MV-4-11 (cell line): Measurements from ENCODE around the gene CEP290.
"Not testable (repeated sequence)": the region's sequence is repeated elsewhere in the genome, so short reads cannot be mapped to it uniquely, and the experiment has no call there.

Experiments used
- DNase-seq: peaks from one replicate; lab custom pipeline; 2025; lab: John Stamatoyannopoulos, UW

Gene CEP290

DNA sequence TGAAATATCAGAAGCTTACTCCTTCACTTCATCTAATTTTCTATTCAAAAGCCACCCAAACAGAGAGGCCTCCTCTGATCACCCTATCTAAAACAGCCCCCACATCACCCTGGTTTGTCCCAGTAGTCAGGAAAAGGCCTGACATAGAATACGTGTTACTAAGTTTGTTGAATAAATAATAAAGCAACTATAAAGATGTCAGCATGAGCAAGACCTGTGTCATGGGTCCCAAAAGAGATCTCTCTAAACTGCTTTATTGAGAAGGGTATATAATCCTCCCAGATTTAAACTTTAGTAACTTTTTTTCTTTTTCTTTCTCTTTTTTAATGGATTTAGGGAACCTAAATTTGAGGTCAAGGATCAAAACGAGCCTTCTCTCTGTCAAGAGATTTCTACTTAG lies 85.3 kb downstream of the CEP290 start:
- no peak for DNase-seq

DNA sequence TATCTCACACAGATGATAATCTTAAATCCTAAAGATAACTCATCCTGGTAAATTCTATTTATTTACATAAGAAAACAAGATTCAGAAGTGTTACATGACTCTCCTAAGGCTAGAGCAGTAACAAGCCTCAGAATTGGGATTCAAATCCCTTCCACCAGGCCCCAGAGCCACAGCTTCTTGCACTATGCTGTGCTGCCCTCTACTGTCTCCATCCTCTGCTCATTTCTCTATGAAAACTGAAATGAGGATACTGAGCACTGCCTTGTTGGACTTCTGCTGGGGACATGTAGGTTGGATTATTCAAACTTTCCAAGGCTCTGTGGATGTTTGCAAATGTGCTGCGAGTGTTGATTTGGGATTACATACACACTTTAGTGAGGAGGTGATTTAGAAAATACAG lies 89.2 kb downstream of the CEP290 start:
- DNase-seq: peak; percentile 38

DNA sequence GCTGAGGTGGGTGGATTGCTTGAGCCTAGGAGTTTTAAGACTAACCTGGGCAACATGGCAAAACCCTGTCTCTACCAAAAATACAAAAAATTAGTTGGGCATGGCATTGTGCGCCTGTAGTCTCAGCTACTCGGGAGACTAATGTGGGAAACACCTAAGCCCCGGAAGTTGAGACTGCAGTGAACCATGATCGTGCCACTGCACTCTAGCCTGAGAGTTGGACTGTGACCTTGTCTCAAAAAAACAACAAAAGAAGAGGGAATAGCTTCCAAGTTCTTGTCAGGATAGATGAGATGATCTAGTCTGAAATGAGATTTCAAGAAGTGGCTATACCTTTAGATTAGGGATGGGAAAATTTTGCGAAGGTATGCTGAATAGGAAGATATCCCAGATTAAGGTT lies 97.9 kb downstream of the CEP290 start:
- DNase-seq: no peak

DNA sequence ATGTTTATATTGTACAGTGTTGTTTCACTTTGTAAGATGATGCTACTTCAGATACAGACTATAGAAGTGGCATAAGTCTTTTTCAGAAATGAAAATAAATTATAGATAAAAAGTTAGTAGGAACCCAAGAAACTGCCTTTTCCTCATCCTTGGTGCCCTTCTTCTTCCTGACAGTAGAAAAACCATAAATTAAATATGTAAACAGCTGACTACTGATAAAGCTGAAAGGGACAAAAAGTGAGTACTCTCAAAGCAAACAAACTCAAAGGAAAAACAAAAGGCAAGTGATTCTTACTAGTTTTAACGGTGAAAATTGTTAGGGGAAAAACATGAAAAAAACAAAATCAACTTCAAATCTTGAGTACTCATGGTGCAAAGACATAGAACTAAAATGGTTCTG lies 104.1 kb downstream of the CEP290 start:
- no peak for DNase-seq

DNA sequence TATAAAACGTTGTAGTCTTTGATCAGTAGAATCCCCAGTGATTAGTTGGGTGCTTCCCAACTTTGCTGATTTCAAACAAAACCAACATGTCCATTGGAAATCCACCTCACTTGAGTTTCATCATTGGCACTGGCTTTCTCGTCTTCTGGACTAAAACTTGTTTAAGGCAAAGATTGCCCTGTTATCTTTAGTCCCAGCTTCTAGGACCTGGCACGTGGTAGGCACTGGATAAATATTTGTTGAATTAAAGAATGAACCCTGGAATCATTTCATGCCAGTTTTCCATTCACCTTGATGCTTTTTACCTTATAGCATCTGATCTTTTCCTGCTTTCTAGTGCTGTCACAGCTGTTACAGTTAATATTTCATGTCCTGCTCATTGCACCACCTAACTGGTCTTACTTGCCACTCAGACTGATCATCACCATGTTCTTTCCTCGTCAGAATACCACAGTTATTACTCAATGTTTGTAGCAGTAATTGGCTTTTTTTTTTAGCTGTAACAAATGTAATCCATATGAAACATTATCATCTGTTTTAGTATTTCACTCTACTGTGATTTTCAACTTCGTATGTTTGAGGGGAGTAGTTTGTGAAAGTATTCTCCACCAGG lies 105.4 kb downstream of the CEP290 start:
- DNase-seq: peak; percentile 61

DNA sequence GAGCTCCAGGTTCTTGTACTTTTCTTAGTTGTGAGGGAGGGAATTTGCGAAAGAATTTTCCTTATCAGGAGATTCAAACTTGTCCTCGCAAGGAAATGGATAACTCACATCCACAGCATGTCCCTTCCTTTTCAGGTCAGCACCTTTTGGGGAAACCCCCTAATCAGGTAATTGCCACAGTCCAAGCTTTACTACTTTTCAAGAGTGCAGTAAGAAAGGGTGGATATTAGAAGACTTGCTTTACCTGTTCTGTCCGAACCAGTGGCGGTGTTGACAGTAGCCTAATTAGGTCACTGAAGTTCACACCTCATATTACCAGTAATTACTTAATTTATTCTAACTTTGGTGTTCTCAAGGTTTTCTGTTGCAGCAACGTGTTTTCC lies 106.0 kb downstream of the CEP290 start:
- no peak for DNase-seq

DNA sequence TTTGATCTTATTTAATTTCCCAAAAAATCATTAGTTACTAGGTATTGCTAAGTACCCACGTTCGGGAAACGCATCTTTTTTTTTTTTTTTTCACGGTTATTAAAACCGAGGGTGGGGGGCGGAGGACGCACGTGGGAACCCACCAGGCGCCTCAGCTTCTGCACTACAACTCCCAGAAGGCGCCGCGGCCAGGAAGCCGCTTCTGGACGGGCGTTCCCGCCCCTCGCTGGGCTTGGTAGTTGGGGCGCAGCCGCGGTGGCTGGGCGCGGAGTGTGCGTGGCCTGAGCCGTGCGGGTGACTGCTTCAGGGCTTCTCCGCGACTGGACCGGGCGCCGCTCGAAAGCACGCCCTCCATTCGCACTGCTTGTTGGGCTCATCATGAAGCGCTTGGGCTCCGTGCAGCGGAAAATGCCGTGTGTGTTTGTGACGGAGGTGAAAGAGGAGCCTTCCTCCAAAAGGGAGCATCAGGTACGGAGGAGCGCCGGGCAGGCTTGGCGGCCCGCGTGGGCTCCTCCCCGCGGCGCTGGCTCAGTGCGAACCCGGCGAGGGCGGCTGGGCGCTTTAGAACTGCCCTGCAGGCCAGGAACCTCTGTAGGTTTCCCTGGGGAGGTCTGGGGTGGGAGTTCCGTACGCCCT lies 106.5 kb downstream of the CEP290 start:
- peak; percentile 77 for DNase-seq

DNA sequence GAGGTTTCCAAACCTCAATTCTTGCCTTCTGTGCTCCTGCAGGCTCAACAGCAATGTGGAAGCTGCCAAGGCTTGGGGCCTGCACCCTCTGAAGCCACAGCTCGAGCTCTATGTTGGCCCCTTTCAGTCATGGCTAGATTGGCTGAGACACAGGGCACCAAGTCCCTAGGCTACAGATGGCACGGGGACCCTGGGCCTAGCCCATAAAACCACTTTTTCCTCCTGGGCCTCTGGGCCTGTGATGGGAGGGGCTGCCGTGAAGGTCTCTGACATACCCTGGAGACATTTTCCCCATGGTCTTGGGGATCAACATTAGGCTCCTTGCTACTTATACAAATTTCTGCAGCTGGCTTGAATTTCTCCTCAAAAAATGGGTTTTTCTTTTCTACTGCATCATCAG lies 110.7 kb downstream of the CEP290 start:
- not testable (repeated sequence) for DNase-seq

DNA sequence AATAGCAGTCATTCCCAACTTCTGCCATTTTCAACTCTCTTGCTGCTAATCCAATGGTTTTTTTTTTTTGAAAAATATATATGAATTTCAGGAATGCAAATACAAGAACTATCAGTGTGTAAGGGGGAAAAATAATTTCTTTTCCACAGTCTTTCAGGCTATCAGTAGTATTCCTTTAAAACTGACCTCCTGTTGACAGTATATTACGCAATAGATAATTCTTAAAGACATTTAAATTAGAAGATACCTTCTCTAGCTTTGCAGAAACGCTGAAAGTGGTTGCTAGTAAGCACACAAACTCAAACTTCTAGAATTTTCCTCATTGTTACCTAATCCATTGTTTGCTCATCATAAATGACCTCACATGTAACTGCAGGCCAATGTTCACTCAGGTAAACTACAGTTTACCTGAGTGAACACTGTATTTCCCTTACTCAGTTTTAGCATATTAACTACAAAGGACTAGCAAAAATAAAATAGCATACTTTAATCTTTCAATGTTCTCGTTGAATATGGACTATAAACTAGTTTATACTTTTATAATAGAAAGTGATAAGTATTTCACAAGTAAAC lies 112.7 kb downstream of the CEP290 start, which contains the start of gene C12orf50:
TSS of gene C12orf50 (minus strand) at position 309 of the 573 bp plus-strand sequence. CDS start 2,439 bp downstream, outside the sequence.
- no peak for DNase-seq

DNA sequence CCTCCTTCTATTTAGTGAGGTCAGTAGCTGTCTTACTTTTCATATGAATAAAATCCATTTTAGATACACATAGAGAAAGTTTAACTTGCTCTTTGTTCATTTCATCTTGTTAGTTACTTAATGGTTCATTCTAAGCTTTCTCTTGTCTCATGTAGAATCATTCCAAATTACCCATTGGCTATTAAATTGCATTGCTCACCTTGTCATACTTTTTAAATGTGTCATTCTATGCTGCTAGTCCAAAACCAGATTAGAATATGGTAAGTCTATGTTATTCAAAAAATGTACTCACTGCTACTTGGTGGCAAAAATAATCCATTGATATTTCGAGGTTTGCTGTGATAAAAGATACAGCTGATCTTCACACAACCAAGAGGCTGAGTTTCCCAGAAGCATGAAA lies 115.7 kb downstream of the CEP290 start:
- DNase-seq: no peak

DNA sequence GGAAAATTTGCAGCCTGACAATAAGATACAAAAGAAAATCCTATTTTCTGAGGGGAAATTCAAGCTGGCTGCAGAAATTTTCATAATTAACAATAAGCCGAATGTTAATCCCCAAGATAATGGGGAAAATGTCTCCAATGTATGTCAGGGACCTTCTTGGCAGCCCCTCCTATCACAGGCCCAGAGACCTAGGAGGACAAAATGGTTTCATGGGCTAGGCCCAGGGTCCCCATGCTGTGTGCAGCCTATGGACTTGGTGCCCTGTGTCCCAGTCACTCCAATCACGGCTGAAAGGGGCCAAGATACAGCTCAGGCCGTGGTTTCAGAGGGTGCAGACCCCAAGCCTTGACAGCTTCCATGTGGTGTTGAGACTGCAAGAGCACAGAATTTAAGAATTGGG lies 123.9 kb downstream of the CEP290 start:
- DNase-seq: no peak

DNA sequence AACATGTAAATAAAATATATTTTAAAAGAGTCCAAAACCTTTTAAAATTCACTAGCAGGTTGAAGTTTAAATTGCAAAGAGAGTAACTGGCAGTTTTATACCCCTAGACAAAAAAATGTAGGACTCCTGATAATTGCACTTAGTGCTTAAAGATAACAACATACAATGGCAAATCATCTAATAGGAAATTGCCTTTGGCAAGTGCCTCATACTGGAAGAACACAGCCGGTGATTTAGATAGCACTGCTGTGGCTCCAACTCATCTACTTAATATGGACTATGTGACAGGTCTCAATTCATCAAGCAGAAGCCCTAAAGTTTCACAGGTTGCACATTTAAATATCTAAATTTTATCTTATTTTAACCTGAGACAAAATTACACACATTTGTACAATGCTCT lies 126.1 kb downstream of the CEP290 start:
- DNase-seq: no peak

DNA sequence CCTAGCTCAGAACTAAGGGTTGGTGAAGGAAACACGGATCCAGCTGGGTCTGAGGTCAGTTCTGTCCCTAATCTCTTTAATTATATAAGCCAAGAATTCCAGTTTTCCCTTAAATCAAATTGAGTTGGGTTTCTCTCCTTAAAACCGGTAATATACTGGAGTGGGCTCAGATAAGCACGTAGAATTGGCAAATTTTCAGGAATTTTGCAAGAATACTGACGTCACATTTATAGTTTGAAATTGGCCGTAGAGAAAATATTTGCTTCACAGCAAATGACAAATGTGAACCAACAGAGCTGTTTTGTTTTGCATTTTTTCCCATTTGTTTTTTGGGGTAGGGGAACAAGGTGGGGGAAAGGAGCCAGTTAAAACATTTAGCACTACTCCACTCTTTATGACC lies 130.1 kb downstream of the CEP290 start:
- no peak for DNase-seq

DNA sequence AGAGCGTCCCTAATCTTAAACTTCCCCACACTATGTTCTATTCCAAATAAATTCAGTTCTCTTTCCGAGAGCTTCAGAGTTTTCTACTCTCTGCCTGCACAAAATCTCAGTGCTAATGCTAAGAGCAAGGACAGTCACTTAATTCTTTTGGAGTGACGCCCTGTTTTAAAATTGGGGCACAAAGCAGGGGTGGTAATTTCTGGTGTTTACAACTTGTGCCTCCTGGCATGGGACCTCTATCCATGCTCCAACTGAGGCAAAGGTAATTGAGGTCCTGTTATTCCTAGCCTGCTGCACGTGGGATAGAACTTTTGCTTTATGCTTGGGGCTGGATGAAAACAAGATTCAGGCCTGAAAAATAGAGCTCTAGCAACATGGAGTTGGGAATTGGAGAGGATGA lies 135.5 kb downstream of the CEP290 start:
- no peak for DNase-seq

DNA sequence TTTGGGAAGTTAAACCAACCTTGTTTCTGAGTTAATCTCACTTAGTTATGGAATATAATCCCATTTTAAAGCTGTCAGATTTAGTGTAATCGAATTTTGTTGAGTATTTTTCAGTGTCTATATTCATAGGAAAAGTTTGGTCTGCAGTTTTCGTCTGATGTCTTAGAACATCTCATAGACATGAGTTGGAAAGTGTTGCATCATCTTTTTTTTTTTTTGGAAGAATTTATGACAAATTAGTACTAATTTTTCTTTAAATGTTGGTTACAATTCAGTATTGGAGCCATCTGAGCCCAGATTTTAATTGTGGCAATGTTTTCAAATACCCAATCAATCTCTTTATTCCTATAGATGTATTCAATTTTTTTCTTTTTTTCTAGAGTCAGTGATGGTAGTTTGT lies 140.6 kb downstream of the CEP290 start:
- no peak for DNase-seq
